Endodermal cell (in vitro differentiated cells): Measurements from ENCODE around the gene OTOS. TPM values are rescaled to one million over a fixed set of nuclear protein-coding genes. Genes with fewer than 3 reads are reported as not detected.
A peak's percentile ranks its signal among the peaks of the same experiment; 100 is the strongest.

ENCODE experiments used
- DNase-seq: peaks from one replicate; pipeline ENCODE4 v3.0.0-alpha.2; 2017
- H3K27ac ChIP-seq: 2 replicates; pipeline ENCODE4 v1.5.1; 2013; ENCODE audit warnings: mild to moderate bottlenecking, low read depth, low read length, moderate library complexity
- H3K27me3 ChIP-seq: 2 replicates; pipeline ENCODE4 v1.6.1; 2013; ENCODE audit warnings: mild to moderate bottlenecking, low read length, moderate library complexity; ENCODE audit not compliant: insufficient read depth, control insufficient read depth, poor library complexity, severe bottlenecking
- H3K36me3 ChIP-seq: 2 replicates; pipeline ENCODE4 v1.7.0; 2013; ENCODE audit warnings: mild to moderate bottlenecking, low read length, moderate library complexity; ENCODE audit not compliant: control insufficient read depth, insufficient read depth
- H3K4me1 ChIP-seq: one replicate; pipeline ENCODE4 v1.7.0; 2013; ENCODE audit warnings: low read length; ENCODE audit not compliant: control insufficient read depth, insufficient read depth
- H3K4me3 ChIP-seq: 2 replicates; pipeline ENCODE4 v1.5.1; 2013; ENCODE audit warnings: mild to moderate bottlenecking, low read length, moderate library complexity
- H3K9ac ChIP-seq: 2 replicates; pipeline ENCODE4 v1.6.1; 2013; ENCODE audit warnings: mild to moderate bottlenecking, low read length, moderate library complexity; ENCODE audit not compliant: poor library complexity, severe bottlenecking; ENCODE audit errors: extremely low read depth
- H3K9me3 ChIP-seq: 2 replicates; pipeline ENCODE4 v1.6.1; 2013; ENCODE audit warnings: mild to moderate bottlenecking, low read length, moderate library complexity; ENCODE audit not compliant: control insufficient read depth
- H3K27ac Mint-ChIP-seq: 2 replicates; pipeline ENCODE4 v1.8.0; 2020; ENCODE audit warnings: mixed read lengths
- H3K27me3 Mint-ChIP-seq: 2 replicates; pipeline ENCODE4 v1.8.0; 2021; ENCODE audit warnings: mild to moderate bottlenecking, mixed read lengths; ENCODE audit not compliant: insufficient read depth
- H3K36me3 Mint-ChIP-seq: 2 replicates; pipeline ENCODE4 v1.8.0; 2020; ENCODE audit warnings: low read depth, mixed read lengths
- H3K4me1 Mint-ChIP-seq: 2 replicates; pipeline ENCODE4 v1.8.0; 2020; ENCODE audit warnings: mixed read lengths
- H3K4me3 Mint-ChIP-seq: 2 replicates; pipeline ENCODE4 v1.8.0; 2020; ENCODE audit warnings: mild to moderate bottlenecking, moderate library complexity, mixed read lengths
- H3K9me3 Mint-ChIP-seq: 2 replicates; pipeline ENCODE4 v1.8.0; 2020; ENCODE audit warnings: mild to moderate bottlenecking, mixed read lengths
- CTCF ChIP-seq: fragments of 200-600 bp; sonication (generic); conservative IDR thresholded peaks from 2 replicates; pipeline ENCODE4 v1.5.0; 2021; ENCODE audit warnings: antibody characterized with exemption, mild to moderate bottlenecking
- WGBS, 2 experiments: methylation state at CpG; one replicate each; pipeline versions ENCODE4 v1.1.5 to v1.1.7; 2013; ENCODE audit warnings: missing lambda C conversion rate in 2 of 2, mixed read lengths in 1 of 2; ENCODE audit not compliant: insufficient coverage in 1 of 2, insufficient read length in 1 of 2; 5-methylcytosine and 5-hydroxymethylcytosine counted together
- total RNA-seq, 2 donors: library from RNA; stranded (reverse); fragmentation: NEBNext Ultra II Directional in 1 of 2; extraction: Animal tissue kit (Norgen Biotek cat#: 25700) in 1 of 2; gene quantifications; 2 replicates in 1 of 2; 3 replicates in 1 of 2; pipeline ENCODE4 v1.2.1, GENCODE V29; 2021

OTOS gene
- total RNA-seq, 2 donors from 2014 or later, result not detected

DNA sequence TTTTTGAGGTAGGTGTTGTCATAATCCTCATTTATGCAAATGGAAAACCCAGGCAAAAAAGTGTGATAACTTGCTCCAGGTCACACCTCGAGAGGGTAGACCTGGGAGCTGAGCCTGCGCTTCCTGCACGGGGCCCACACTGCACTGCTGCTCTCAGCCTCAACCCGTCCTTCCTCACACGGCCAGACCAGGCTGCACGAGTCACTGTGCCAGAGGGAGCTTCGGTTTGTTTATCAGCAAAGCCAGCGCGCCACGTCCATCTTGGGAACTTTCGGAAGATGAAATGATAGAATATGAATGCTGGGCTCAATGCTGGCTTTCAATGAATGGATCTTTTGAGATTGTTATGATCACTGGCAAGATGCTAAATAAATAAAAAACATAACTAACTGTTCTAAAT, 18.8 kb downstream of the OTOS start:
- Histone ChIP-seq H3K36me3 (no peaks in the 10 kb centered on the region), H3K4me3 (no peak overlapping the region), H3K9ac (no peak overlapping the region), H3K27ac (no peak overlapping the region), H3K27me3 (no peaks in the 10 kb centered on the region), H3K4me1 (no peaks in the 10 kb centered on the region), H3K9me3 (peaks cover 5% of the 10 kb centered on the region)
- peaks cover 4% of the 10 kb centered on the region for H3K9me3 Mint-ChIP-seq
- no peaks in the 10 kb centered on the region for H3K27me3 Mint-ChIP-seq
- TF ChIP-seq CTCF, result no peak
- H3K4me3 Mint-ChIP-seq, result no peak overlapping the region
- peak; percentile 39 for DNase-seq
- 83 to 85% methylated on average over 4 to 11 of the region's 11 CpGs for WGBS, 2 experiments
- no peak overlapping the region for H3K27ac Mint-ChIP-seq
- no peaks in the 10 kb centered on the region for H3K4me1 Mint-ChIP-seq
- H3K36me3 Mint-ChIP-seq, result peaks cover 12% of the 10 kb centered on the region

DNA sequence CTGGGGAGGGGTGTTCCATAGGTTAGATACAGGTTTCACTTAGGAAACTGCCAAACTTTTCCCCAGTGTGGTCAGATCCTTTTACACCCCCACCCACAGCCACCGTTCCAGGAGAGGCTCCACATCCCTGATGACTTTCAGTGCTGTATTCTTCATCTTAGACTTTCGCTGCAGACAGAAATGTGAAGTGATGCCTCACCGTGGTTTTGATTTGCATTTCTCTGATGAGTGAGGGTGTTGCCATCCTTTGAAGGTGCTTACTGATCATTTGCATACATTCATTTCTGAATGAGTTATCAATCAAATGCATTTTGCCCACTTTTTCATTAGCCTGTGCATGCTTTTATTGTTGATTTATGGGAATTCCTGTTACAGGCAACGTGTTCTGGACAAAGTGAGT, 19.3 kb downstream of the OTOS start:
- H3K27me3 ChIP-seq, result no peaks in the 10 kb centered on the region
- TF ChIP-seq CTCF, result no peak
- no peak overlapping the region for H3K9ac ChIP-seq
- H3K4me1 ChIP-seq, result no peaks in the 10 kb centered on the region
- no peak overlapping the region for H3K27ac Mint-ChIP-seq
- H3K36me3 ChIP-seq, result no peaks in the 10 kb centered on the region
- H3K27ac ChIP-seq, result no peak overlapping the region
- H3K36me3 Mint-ChIP-seq, result peaks cover 9% of the 10 kb centered on the region
- H3K9me3 Mint-ChIP-seq, result peaks cover 4% of the 10 kb centered on the region
- 89% methylated on average over 3 to 4 of the region's 4 CpGs for WGBS, 2 experiments
- H3K4me3 Mint-ChIP-seq, result no peak overlapping the region
- no peaks in the 10 kb centered on the region for H3K27me3 Mint-ChIP-seq
- H3K4me1 Mint-ChIP-seq, result no peaks in the 10 kb centered on the region
- H3K9me3 ChIP-seq, result peaks cover 5% of the 10 kb centered on the region
- H3K4me3 ChIP-seq, result no peak overlapping the region
- no peak for DNase-seq

DNA sequence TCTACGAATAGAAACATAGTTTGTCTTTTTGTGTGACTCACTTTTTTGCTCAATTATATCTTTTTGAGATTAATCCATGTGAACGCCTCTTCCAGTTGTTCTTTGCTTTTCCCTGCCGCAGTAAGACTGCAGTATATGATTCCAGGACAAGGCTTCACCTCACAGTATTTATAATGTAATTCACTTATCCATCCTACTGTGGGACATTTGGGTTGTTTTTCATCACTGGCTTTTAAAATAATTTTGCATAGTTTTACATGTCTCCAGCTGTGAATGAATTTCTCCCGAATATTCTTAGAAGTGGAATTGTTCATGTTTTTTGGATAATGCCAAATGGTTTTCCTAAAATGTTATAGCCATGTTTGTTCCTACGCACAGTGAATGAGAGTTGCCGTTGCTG, 26.2 kb downstream of the OTOS start:
- H3K9me3 ChIP-seq, result peaks cover 5% of the 10 kb centered on the region
- WGBS, 2 experiments, result 91% methylated on average over 5 to 6 of the region's 6 CpGs
- no peaks in the 10 kb centered on the region for H3K27me3 ChIP-seq
- H3K27ac ChIP-seq, result no peak overlapping the region
- no peaks in the 10 kb centered on the region for H3K27me3 Mint-ChIP-seq
- no peaks in the 10 kb centered on the region for H3K36me3 ChIP-seq
- H3K4me1 ChIP-seq, result no peaks in the 10 kb centered on the region
- H3K4me1 Mint-ChIP-seq, result peaks cover 3% of the 10 kb centered on the region
- no peak overlapping the region for H3K4me3 ChIP-seq
- no peak overlapping the region for H3K27ac Mint-ChIP-seq
- no peak for TF ChIP-seq CTCF
- no peaks in the 10 kb centered on the region for H3K9me3 Mint-ChIP-seq
- H3K9ac ChIP-seq, result no peak overlapping the region
- H3K36me3 Mint-ChIP-seq, result no peaks in the 10 kb centered on the region
- no peak for DNase-seq
- no peak overlapping the region for H3K4me3 Mint-ChIP-seq
